ENCODE data around the gene SP3. TPM values are rescaled to one million over a fixed set of nuclear protein-coding genes. Genes with fewer than 3 reads are reported as not detected.
A peak's percentile ranks its signal among the peaks of the same experiment; 100 is the strongest.

Gene SP3
- total RNA-seq, 3 donors from 2014 or later = 104 to 174 (median 134) TPM

DNA sequence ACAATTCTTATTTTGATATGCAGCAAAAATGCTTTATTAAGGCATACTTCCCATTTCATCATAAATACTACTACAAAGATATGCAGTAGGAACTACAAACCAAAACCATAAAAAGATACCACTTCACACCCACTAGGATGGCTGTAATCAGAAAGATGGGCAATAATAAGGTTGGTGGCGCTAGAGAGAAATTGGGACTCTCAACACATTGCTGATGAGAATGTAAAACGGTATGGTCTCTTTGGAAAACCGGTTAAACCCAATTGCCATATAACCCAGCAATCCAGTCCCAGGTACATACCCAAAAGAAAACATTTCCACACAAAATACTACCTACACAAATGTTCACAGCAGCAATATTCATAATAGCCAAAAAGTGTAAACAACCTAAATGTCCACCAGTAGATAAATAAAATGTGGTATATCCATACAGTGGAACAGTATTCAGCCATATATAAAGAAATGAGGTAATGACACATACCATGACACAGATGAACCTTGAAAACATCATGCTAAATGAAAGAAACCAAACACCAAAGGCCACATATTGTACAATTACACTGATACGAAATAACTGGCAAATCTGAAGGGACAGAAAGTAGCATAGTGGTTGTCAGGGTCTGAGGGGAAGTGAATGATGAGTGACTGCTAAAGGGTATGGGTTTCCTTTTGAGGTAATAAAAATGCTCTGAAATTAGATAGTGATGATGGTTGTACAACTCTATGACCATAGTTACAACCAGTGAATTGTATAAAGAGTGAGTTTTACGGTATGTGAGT lies 12.7 kb downstream of the SP3 start:
- intact Hi-C loops (cut with DNase I; ENCODE audit: low total_unique reads) = no loop called here
- H3K9me3 ChIP-seq = no peaks in the 10 kb centered on the region
- H3K4me1 ChIP-seq = peaks cover 0 to 10% of the 10 kb centered on the region in 2 donors
- TF ChIP-seq POLR2A (IDR thresholded peaks at IDR 0.05) (no peak), POLR2AphosphoS5 (IDR thresholded peaks at IDR 0.05) (no peak)
- TF ChIP-seq, protein P1, sequence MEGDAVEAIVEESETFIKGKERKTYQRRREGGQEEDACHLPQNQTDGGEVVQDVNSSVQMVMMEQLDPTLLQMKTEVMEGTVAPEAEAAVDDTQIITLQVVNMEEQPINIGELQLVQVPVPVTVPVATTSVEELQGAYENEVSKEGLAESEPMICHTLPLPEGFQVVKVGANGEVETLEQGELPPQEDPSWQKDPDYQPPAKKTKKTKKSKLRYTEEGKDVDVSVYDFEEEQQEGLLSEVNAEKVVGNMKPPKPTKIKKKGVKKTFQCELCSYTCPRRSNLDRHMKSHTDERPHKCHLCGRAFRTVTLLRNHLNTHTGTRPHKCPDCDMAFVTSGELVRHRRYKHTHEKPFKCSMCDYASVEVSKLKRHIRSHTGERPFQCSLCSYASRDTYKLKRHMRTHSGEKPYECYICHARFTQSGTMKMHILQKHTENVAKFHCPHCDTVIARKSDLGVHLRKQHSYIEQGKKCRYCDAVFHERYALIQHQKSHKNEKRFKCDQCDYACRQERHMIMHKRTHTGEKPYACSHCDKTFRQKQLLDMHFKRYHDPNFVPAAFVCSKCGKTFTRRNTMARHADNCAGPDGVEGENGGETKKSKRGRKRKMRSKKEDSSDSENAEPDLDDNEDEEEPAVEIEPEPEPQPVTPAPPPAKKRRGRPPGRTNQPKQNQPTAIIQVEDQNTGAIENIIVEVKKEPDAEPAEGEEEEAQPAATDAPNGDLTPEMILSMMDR (IDR thresholded peaks at IDR 0.05) = no peak
- DNase-seq (ENCODE audit: low spot score in 2 of 2) = no peak
- H3K4me3 ChIP-seq = peak overlapping the region in 1 of 3 donors; percentile 7
- H3K36me3 ChIP-seq = no peaks in the 10 kb centered on the region
- H3K27ac ChIP-seq = no peak overlapping the region
- no peaks in the 10 kb centered on the region for H3K27me3 ChIP-seq

DNA sequence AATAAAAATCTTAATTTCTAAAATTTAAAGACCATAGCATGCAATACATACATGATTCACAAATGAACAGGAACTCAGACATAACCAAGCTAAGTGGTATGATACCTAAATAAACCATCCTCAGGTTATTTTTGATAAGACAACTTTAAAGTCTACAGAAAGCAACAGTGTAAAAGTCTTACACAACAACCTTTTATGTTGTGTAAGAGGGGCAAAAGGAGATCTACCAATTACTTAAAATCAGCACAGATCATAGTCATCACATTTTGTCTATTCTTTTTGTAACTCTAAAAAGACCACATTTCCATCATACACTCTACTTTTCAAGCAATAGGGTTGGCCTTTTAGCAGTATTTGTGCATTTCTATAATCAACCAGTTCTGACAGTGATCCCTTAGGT lies 16.3 kb downstream of the SP3 start:
- intact Hi-C loops (cut with DNase I; ENCODE audit: low total_unique reads) = no loop called here
- no peak overlapping the region for H3K4me3 ChIP-seq
- H3K36me3 ChIP-seq = no peaks in the 10 kb centered on the region
- H3K9me3 ChIP-seq = no peaks in the 10 kb centered on the region
- H3K27me3 ChIP-seq = no peaks in the 10 kb centered on the region
- H3K4me1 ChIP-seq = peaks cover 0 to 1% of the 10 kb centered on the region in 2 donors
- H3K27ac ChIP-seq = peak overlapping the region in 1 of 2 donors; percentile 14
- DNase-seq (ENCODE audit: low spot score in 2 of 2) = no peak
- TF ChIP-seq POLR2AphosphoS5 (IDR thresholded peaks at IDR 0.05) = no peak
- TF ChIP-seq, protein P1 (IDR thresholded peaks at IDR 0.05) = no peak
- TF ChIP-seq POLR2A (IDR thresholded peaks at IDR 0.05) = no peak

DNA sequence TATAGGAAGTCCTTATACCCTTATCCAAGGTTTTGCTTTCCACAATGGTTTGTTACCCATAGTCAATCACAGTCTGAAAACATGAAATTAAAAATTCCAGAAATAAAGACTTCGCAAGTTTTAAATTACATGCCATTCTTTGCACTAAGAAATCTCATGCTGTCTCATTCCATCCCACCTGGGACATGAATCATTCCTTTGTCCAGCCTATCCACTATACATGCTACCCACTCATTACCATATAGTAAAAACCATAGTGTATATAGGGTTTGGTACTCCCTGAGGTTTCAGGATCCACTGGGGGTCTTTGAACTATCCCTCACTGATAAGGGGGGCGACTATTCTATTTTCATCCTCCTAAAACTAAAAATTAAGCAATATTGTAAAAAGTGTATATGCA lies 17.0 kb downstream of the SP3 start:
- Histone ChIP-seq H3K27me3 (no peaks in the 10 kb centered on the region), H3K4me1 (no peaks in the 10 kb centered on the region), H3K36me3 (no peaks in the 10 kb centered on the region), H3K9me3 (no peaks in the 10 kb centered on the region), H3K27ac (no peak overlapping the region), H3K4me3 (no peak overlapping the region)
- intact Hi-C loops (cut with DNase I; ENCODE audit: low total_unique reads) = no loop called here
- DNase-seq (ENCODE audit: low spot score in 2 of 2) = no peak
- TF ChIP-seq POLR2A (IDR thresholded peaks at IDR 0.05) (no peak), POLR2AphosphoS5 (IDR thresholded peaks at IDR 0.05) (no peak)
- TF ChIP-seq, protein P1 (IDR thresholded peaks at IDR 0.05) = no peak

DNA sequence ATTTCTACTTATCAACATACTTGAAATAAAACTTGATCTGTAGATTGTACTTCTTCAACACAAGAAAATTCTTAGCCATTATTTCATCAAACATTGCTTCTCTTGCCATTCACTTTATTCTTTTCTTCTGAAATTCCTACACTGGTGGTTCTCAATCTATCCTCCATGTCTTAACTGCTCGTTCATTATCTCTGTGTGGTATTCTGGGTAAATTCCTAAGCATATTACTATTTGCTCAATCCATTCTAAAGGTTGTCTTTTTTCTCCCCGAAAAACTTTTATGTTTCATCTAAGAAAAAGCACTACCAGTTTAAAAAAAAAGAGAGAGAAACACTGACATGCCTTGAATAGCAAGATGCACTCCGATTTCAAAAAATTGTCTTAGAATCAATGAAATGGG lies 18.0 kb downstream of the SP3 start:
- Histone ChIP-seq H3K27me3 (no peaks in the 10 kb centered on the region), H3K4me1 (no peaks in the 10 kb centered on the region), H3K36me3 (no peaks in the 10 kb centered on the region), H3K9me3 (no peaks in the 10 kb centered on the region), H3K4me3 (no peak overlapping the region), H3K27ac (no peak overlapping the region)
- TF ChIP-seq, protein P1 (IDR thresholded peaks at IDR 0.05) = no peak
- TF ChIP-seq POLR2A (IDR thresholded peaks at IDR 0.05) (no peak), POLR2AphosphoS5 (IDR thresholded peaks at IDR 0.05) (no peak)
- intact Hi-C loops (cut with DNase I; ENCODE audit: low total_unique reads) = no loop called here
- DNase-seq (ENCODE audit: low spot score in 2 of 2) = no peak

DNA sequence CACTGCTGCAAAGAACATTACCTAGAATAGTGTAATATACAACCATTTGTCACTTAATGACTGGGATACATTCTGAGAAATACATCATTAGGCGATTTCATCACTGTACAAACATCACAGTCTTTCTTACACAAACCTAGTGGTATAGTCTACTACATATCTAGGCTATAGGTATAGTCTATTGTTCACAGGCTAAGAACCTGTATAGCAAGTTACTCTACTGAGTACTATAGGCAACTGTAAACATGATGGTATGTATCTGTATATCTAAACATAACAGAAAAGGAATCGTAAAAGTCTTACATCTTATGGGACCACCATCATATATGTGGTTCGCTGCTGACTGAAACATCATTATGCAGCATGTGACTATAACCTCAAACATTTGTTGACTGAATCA lies 21.4 kb downstream of the SP3 start:
- Histone ChIP-seq H3K27me3 (no peaks in the 10 kb centered on the region), H3K27ac (no peak overlapping the region), H3K4me1 (no peaks in the 10 kb centered on the region), H3K36me3 (no peaks in the 10 kb centered on the region), H3K9me3 (no peaks in the 10 kb centered on the region), H3K4me3 (no peak overlapping the region)
- no peak for DNase-seq (ENCODE audit: low spot score in 2 of 2)
- intact Hi-C loops (cut with DNase I; ENCODE audit: low total_unique reads) = no loop called here
- TF ChIP-seq, protein P1 (IDR thresholded peaks at IDR 0.05) = no peak
- no peak for TF ChIP-seq POLR2AphosphoS5 (IDR thresholded peaks at IDR 0.05)
- TF ChIP-seq POLR2A (IDR thresholded peaks at IDR 0.05) = no peak
